ENCODE results near the gene BRD2.

The BRD2 gene

DNA sequence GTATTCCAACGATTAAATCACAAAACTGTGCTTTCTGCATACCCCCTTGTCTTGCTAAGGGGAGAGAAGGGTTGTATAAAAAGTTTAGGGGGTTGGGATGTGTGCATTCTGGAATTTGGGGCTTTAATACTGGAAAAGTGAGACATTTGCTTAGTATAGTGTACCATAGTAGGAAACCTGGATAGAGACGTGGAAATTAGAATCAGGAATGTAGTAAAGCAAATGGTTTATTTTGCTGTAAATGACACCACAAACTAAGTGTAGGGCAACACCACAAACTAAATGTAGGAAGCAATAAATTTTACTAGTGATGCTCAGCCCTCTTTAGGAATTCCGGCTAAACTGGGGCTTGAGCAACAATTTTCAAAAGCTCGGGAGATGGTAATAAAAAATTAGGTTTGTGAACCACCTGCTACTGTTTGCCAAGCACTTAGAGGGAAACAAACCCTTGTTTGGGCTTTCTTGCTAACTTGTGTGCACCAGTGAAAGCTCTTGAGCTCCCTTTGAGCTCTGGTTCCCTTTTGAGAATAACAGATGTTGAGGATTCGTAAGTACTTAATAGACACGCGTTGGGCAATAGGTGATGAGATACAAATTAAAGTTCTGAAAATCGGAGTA is 13.8 kb downstream of the BRD2 start:
- H3K27ac ChIP-seq (ENCODE audit: poor library complexity, severe bottlenecking) = peak overlapping the region; percentile 9
- H3K4me1 ChIP-seq (ENCODE audit: insufficient read depth, poor library complexity, severe bottlenecking) = no peaks in the 10 kb centered on the region
- no peaks in the 10 kb centered on the region for H3K27me3 ChIP-seq (ENCODE audit: insufficient read depth, poor library complexity, severe bottlenecking)
- TF ChIP-seq, protein P1, sequence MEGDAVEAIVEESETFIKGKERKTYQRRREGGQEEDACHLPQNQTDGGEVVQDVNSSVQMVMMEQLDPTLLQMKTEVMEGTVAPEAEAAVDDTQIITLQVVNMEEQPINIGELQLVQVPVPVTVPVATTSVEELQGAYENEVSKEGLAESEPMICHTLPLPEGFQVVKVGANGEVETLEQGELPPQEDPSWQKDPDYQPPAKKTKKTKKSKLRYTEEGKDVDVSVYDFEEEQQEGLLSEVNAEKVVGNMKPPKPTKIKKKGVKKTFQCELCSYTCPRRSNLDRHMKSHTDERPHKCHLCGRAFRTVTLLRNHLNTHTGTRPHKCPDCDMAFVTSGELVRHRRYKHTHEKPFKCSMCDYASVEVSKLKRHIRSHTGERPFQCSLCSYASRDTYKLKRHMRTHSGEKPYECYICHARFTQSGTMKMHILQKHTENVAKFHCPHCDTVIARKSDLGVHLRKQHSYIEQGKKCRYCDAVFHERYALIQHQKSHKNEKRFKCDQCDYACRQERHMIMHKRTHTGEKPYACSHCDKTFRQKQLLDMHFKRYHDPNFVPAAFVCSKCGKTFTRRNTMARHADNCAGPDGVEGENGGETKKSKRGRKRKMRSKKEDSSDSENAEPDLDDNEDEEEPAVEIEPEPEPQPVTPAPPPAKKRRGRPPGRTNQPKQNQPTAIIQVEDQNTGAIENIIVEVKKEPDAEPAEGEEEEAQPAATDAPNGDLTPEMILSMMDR (IDR thresholded peaks at IDR 0.05; ENCODE audit: poor library complexity, severe bottlenecking) = no peak
- H3K9me3 ChIP-seq (ENCODE audit: severe bottlenecking) = no peaks in the 10 kb centered on the region
- no peak overlapping the region for H3K4me3 ChIP-seq (ENCODE audit: severe bottlenecking)
- H3K36me3 ChIP-seq (ENCODE audit: low read depth) = peaks cover 45% of the 10 kb centered on the region
- DNase-seq (ENCODE audit: low spot score) (no peak), ATAC-seq (ENCODE audit: low read depth) (no peak; the same call in 2 of the 3 replicates)

DNA sequence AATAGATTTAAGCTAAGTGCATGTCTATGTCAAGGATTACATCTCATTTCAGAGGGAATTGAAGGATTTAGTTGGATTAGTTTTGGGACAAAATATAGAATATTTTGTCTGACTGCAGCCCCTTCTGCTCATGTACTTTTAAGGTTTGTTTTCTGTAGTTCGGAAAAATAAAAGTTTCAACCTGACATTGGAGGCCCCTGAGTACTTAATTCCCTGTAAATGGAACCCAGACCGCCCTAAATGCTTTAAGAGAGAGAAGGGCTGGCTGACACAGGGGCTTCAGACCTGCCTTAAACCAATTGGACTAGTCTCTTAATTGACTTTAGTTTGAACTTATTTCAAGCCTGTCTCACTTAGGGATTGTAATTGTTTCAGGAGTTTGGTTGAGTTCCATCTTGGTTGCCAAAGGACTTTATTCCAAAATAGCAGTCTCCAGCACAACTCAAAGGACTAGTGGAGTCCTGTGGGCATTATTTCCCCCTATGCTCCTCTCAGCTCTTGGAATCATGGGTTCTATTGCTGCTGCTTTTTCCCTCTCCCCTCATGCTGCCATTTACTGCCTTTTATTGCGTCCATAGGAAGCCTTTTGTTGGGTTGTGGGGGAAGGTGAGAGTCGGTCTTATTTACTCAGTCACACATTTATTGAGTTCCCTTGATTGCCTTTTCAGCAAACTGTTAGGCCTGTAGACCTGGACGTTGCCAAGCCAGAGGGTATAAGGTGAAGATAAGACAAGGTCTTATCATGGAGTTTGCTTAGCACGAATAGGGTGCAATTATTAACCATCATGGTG is 14.5 kb downstream of the BRD2 start:
- Histone ChIP-seq H3K9me3 (ENCODE audit: severe bottlenecking) (no peaks in the 10 kb centered on the region), H3K4me3 (ENCODE audit: severe bottlenecking) (no peak overlapping the region), H3K27me3 (ENCODE audit: insufficient read depth, poor library complexity, severe bottlenecking) (no peaks in the 10 kb centered on the region), H3K36me3 (ENCODE audit: low read depth) (peaks cover 38% of the 10 kb centered on the region), H3K4me1 (ENCODE audit: insufficient read depth, poor library complexity, severe bottlenecking) (no peaks in the 10 kb centered on the region), H3K27ac (ENCODE audit: poor library complexity, severe bottlenecking) (peak overlapping the region; percentile 9)
- peak; percentile 8 for ATAC-seq (ENCODE audit: low read depth)
- no peak for DNase-seq (ENCODE audit: low spot score)
- TF ChIP-seq, protein P1 (IDR thresholded peaks at IDR 0.05; ENCODE audit: poor library complexity, severe bottlenecking) = no peak

DNA sequence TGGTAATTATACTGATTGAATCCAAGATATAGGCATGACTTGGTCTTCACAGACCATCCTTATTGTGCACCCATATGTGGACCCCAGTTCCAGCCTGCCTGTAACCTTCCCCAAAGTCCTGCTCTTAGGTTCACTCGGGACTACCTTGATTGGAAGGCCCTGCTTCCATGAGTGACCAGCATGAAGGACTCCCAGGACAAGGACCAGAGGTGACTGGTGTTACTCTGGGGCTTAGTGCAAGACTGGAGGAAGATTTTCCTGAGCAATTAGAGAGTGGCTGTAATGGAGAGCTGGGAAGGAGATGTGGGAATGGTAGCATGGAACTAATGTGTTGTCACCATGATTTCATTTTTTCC is 15.1 kb downstream of the BRD2 start:
- ATAC-seq (ENCODE audit: low read depth) = peak; percentile 21
- Histone ChIP-seq H3K9me3 (ENCODE audit: severe bottlenecking) (no peaks in the 10 kb centered on the region), H3K27ac (ENCODE audit: poor library complexity, severe bottlenecking) (peak overlapping the region; percentile 9), H3K4me1 (ENCODE audit: insufficient read depth, poor library complexity, severe bottlenecking) (no peaks in the 10 kb centered on the region), H3K27me3 (ENCODE audit: insufficient read depth, poor library complexity, severe bottlenecking) (no peaks in the 10 kb centered on the region), H3K36me3 (ENCODE audit: low read depth) (peaks cover 32% of the 10 kb centered on the region), H3K4me3 (ENCODE audit: severe bottlenecking) (no peak overlapping the region)
- TF ChIP-seq, protein P1 (IDR thresholded peaks at IDR 0.05; ENCODE audit: poor library complexity, severe bottlenecking) = no peak
- DNase-seq (ENCODE audit: low spot score) = no peak

DNA sequence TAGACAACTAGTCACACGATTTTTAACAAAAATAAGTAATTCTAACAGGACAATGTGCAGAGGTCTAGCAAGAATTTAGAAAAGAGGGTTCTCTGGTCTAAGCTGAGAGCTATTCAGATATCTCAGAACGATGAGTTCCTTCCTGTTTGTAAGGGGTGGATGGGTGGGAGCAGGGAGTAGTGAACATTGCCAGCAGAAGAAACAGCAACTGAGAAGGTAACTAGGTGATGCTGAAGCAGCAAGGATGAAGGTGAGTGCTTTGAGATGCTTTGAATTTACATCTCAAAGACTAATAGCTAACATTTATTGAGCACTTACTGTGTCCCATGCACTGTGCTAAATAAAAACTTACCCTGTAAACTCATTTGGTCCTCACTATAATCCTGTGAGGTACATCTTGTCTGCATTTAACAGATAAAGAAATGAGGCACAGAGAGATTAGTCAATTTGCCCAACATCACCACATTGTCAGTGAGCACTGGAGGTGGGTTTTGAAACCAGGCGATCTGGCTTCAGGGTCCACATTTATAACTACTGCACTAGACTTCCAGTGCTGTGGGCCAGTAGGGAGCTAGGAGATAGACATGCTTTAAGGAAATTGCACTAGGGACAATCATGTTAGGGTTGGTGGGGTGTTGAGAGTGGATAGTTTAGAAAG is 15.7 kb downstream of the BRD2 start:
- Histone ChIP-seq H3K4me1 (ENCODE audit: insufficient read depth, poor library complexity, severe bottlenecking) (no peaks in the 10 kb centered on the region), H3K27me3 (ENCODE audit: insufficient read depth, poor library complexity, severe bottlenecking) (no peaks in the 10 kb centered on the region), H3K36me3 (ENCODE audit: low read depth) (peaks cover 26% of the 10 kb centered on the region), H3K9me3 (ENCODE audit: severe bottlenecking) (no peaks in the 10 kb centered on the region), H3K27ac (ENCODE audit: poor library complexity, severe bottlenecking) (no peak overlapping the region), H3K4me3 (ENCODE audit: severe bottlenecking) (no peak overlapping the region)
- ATAC-seq (ENCODE audit: low read depth) = peak; percentile 7
- TF ChIP-seq, protein P1 (IDR thresholded peaks at IDR 0.05; ENCODE audit: poor library complexity, severe bottlenecking) = no peak
- DNase-seq (ENCODE audit: low spot score) = no peak

All from RWPE2 (cell line).